Putamen (tissue), 1 donor: ENCODE measurements around the gene CROCC.
"Not testable (repeated sequence)": the region's sequence is repeated elsewhere in the genome, so short reads cannot be mapped to it uniquely, and the experiment has no call there.

Experiments
- DNase-seq: peaks from one replicate; pipeline ENCODE4 v3.0.0-alpha.2; 2016; ENCODE audit warnings: low spot score

Gene CROCC, protein sequence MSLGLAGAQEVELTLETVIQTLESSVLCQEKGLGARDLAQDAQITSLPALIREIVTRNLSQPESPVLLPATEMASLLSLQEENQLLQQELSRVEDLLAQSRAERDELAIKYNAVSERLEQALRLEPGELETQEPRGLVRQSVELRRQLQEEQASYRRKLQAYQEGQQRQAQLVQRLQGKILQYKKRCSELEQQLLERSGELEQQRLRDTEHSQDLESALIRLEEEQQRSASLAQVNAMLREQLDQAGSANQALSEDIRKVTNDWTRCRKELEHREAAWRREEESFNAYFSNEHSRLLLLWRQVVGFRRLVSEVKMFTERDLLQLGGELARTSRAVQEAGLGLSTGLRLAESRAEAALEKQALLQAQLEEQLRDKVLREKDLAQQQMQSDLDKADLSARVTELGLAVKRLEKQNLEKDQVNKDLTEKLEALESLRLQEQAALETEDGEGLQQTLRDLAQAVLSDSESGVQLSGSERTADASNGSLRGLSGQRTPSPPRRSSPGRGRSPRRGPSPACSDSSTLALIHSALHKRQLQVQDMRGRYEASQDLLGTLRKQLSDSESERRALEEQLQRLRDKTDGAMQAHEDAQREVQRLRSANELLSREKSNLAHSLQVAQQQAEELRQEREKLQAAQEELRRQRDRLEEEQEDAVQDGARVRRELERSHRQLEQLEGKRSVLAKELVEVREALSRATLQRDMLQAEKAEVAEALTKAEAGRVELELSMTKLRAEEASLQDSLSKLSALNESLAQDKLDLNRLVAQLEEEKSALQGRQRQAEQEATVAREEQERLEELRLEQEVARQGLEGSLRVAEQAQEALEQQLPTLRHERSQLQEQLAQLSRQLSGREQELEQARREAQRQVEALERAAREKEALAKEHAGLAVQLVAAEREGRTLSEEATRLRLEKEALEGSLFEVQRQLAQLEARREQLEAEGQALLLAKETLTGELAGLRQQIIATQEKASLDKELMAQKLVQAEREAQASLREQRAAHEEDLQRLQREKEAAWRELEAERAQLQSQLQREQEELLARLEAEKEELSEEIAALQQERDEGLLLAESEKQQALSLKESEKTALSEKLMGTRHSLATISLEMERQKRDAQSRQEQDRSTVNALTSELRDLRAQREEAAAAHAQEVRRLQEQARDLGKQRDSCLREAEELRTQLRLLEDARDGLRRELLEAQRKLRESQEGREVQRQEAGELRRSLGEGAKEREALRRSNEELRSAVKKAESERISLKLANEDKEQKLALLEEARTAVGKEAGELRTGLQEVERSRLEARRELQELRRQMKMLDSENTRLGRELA (N-terminal part only)

DNA sequence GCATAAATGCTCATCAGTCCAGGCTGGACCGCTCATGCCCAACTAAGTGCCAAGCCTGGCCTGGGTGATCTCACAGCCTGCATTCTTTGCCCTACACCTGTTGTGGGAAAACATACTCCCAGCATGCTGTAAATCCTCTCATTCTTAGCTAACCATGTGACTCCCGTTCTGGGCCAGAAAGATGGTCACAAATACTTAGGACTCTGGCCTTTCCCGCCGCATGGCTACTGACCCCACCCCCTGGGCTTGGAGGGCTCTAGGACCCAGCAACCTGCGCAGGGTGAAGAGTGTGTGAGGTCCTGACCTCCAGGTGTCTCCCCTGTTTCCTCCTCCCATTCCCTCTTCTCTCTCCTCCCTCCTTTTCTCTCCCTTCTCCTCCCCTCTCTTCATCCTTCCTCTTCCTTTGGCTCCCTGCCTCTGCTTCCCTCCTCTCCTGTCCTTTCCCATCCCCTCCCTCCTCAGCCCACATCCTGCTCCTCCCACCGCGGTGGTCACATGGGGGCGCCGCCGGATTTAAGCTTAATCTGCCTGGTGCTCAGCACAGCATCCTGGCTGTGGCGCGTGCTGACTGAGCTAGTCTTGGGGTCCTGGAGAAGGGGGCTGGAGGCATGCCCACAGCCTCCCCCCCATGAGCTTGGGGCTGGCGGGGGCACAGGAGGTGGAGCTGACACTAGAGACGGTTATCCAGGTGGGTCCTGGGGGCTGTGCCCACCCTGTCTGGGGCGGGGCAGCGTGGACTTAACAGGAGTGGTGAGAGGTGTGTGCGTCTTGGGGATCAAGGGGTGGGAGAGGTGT is at the start of gene CROCC:
CROCC (plus strand) TSS at position 541 of the 795 bp plus-strand sequence; CDS start at position 629, 88 bp downstream.
- DNase-seq: no peak

- peak; percentile 75 for DNase-seq
These were observed 49.3 kb upstream of the CROCC start for GRCh38 chr1:16872152-16873075.

DNA sequence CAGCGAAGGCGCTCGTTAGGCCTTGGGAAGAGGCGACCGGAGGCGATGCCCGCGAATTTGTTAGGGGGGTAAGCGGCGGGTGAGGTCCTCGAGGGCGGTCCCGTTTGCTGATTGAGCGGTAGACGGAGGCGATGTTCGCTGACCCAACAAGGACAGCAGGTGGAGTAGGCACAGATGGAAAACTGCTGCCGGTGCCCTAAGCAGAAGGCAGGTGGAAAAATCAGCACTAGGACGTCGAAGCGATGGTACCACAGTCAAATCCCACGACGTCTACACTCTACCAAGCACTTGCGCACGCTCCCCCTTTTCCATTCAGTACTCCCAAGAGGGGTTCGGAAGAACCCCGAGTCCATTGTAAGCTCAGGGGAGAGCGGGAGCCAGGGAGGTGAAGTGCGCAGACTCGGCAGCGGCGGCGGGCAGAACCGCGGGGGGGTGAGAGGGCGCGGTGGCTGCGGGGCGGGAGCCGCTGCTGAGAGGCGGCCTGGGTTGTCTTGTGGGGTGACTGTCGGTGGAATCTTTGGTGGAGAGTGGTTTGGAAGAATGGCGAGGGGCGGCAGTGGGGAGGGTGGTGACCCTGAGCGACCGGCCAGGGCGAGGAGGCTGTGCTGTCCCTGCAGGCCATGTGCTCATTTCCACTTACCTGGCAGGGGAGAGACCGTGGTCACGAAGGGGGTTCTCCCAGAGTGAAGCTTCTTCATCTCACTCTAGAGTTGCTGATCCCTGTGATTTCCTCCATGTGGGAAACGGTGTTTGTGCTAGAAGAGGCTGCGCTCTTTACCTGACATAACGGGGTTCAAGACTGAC is 48.5 kb upstream of the CROCC start:
- DNase-seq: not testable (repeated sequence)

GRCh38 chr1:16874968-16875765 is 46.6 kb upstream of the CROCC start:
- not testable (repeated sequence) for DNase-seq

DNA sequence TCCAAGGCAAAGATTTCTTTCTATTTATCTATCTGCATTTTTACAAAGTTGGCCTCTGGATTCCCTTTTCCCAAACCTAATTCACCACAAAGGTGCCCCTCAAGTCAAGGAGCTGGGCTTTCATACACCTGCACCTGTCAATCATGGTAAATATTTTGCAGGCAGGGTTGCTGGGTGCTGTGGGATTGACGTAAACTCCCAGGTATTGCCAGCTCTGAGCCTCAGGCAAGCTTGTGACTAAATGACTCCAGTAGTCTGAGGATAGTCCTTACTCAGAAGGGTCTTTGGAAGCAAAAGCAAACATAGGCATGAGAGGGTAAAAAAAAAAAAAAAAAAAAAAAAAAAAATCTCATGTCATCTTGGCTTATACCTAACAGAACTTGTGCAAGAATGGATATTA is 40.0 kb upstream of the CROCC start:
- not testable (repeated sequence) for DNase-seq

- no peak for DNase-seq
These were observed 38.7 kb upstream of the CROCC start for GRCh38 chr1:16882986-16883385.

DNA sequence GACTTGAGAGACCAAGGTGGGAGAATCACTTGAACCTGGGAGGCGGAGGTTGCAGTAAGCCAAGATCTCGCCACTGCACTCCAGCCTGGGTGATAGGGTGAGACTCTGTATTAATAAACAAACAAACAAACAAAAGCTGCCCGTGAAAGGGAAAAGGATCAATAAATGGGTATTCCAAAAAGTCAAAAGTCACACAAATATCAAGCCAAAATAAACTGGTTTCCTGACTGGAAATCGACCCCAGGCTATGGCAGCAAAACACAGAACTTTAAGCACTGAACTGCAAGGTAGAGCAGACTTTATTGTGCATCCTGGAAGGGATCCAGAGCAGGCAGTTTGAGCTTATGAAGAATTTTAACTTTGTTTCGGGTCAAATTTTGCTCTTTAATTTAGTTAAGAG is 37.2 kb upstream of the CROCC start:
- DNase-seq: not testable (repeated sequence)

GRCh38 chr1:16886860-16887605 is 34.7 kb upstream of the CROCC start:
- no peak for DNase-seq

DNA sequence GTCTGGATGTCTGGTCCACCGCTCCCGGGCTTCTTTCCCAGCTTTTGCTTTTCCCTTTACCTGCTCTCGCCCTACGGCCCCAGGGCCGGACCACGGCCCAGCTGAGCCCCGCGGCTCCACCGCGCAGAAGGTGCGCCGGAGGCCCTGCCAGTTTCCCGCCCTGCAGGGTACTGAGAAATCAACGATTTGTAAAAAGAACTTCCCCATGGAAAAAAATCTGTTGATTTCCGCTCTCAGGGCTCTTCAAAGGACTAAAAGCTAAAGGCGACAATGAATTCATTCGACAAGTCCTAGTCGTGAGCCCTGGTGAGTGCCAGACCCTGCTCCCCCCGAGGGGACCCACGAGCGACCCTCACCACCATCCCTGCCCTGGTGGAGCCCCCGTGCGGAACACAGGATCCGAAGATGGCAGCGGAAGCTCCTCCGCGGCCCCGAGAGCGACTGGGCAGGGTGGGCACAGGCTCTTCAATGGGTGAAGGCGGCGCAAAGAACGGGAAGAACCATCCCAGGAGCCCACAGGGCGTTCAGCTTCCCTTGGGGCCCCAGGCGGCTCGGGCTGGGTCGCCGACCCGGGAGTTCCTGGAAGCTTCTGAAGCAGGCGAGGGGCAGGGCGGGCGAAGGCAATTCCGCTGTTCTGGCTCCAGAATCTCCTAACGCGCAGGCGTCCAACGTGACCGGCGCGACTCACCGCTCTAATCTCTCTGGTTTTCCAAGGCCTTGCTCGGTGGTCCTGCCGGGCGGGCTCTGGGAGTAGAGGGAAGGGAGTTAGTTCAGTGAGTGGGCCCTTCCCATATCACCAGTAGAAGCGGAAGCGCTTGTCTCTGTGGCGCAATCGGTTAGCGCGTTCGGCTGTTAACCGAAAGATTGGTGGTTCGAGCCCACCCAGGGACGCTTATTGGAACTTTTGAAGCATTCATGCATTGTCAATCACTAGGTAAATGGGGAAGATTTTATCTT is 32.6 kb upstream of the CROCC start:
- DNase-seq: peak; percentile 90

DNA sequence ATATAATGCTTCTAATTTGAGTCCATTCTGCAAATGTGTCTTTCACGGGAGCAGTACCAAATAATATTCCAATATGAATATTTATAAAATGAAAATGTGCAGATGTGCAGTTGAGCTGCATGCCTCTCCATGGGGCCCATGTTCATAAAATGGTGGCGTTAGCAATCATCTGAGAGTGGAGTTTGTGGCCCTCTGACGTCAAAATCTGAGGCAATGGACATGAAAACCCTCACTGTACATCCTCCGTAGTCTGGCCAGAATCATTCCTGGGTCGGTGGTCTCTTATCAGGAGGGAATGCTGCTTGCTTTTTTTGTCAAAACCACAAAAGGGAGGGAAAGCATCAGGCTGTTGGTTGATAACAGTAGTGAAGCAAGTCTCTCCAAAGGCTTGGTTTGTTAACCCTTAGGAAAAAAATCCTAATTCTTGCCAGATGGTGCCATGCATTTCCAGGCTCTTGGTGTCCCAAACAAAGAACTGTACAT is 31.2 kb upstream of the CROCC start:
- DNase-seq: not testable (repeated sequence)

DNA sequence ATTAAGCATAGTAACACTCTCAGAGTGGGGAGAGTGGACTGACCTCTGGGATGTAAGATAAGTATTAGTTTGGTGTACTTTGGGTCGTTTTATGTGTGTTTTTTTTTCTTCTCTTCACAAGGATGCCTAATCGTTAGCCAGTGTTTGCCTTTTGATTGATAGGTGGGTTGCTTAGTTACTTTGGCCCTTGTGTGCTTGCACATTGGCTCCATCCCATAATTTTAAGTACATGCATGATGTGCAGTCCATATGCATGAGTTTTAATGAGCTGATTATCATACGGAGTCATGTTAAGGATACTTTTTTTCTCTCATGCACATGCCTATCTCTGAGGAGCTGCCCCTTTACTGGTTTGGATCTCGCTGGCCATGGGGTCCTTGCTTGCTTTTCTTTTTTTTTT is 30.7 kb upstream of the CROCC start:
- not testable (repeated sequence) for DNase-seq

DNA sequence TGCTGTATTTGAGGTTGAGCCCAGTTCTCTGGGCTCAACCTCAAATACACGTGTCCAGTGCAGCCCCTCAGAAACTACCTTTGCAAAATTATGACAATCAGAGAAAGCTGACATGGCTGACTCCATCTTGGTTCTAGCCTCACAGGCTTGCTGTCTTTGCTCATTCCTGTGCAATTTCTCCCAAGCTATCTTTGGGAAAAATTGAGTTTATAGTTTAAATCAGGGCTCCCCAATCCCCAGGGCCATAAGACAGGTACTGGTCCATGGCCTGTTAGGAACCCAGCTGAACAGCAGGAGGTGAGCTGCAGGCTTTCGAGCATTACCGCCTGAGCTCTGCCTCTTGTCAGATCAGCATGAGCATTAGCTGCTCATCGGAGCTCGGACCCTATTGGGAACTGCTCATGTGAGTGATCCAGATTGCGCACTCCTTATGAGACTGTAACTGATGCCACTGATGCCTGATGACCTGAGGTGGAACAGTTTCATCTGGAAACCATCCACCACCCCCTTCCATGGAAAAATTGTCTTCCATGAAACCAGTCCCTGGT is 28.7 kb upstream of the CROCC start:
- DNase-seq: not testable (repeated sequence)

- not testable (repeated sequence) for DNase-seq
These were observed 27.9 kb upstream of the CROCC start for GRCh38 chr1:16893796-16894195.

GRCh38 chr1:16894338-16894737 is 27.4 kb upstream of the CROCC start:
- not testable (repeated sequence) for DNase-seq

- not testable (repeated sequence) for DNase-seq
These were observed 26.5 kb upstream of the CROCC start for GRCh38 chr1:16895233-16895597.
